ENCODE results near the gene PAX1.
A peak's percentile ranks its signal among the peaks of the same experiment; 100 is the strongest.

The PAX1 gene

GRCh38 chr20:21684671-21685070 is 20.8 kb upstream of the PAX1 start:
- H3K27me3 ChIP-seq (ENCODE audit: control insufficient read depth, insufficient read depth, low read length) = no peaks in the 10 kb centered on the region
- no peaks in the 10 kb centered on the region for H3K36me3 ChIP-seq (ENCODE audit: control insufficient read depth, insufficient read depth, low read length)
- H3K27ac ChIP-seq (ENCODE audit: low read depth, low read length) = no peak overlapping the region
- no peak overlapping the region for H3K4me3 ChIP-seq (ENCODE audit: low read length)
- H3K4me1 ChIP-seq (ENCODE audit: control insufficient read depth, insufficient read depth, low read length) = no peaks in the 10 kb centered on the region
- no peak overlapping the region for H3K9ac ChIP-seq (ENCODE audit: low read length)

DNA sequence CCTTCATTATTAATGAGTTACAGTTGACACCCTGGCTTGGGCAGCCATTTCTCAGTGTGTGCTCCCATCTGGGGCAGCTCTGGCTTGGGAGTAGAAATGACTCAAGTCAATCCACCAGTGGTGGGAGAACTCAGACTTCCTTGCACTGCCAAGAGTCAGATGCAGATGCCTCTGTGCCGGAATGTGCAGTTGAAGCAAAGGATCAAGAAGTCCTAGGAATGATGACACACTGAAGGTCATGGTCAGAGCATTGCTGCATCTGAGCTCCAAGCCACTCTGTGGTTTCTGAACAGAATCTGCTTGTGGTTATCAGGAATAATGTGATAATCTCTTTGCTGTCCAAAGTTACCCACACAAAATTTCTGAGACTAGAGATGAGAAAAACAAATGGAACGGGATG is 19.5 kb upstream of the PAX1 start:
- Histone ChIP-seq H3K27ac (ENCODE audit: low read depth, low read length) (no peak overlapping the region), H3K4me3 (ENCODE audit: low read length) (no peak overlapping the region), H3K27me3 (ENCODE audit: control insufficient read depth, insufficient read depth, low read length) (no peaks in the 10 kb centered on the region), H3K9ac (ENCODE audit: low read length) (no peak overlapping the region), H3K4me1 (ENCODE audit: control insufficient read depth, insufficient read depth, low read length) (no peaks in the 10 kb centered on the region), H3K36me3 (ENCODE audit: control insufficient read depth, insufficient read depth, low read length) (no peaks in the 10 kb centered on the region)

DNA sequence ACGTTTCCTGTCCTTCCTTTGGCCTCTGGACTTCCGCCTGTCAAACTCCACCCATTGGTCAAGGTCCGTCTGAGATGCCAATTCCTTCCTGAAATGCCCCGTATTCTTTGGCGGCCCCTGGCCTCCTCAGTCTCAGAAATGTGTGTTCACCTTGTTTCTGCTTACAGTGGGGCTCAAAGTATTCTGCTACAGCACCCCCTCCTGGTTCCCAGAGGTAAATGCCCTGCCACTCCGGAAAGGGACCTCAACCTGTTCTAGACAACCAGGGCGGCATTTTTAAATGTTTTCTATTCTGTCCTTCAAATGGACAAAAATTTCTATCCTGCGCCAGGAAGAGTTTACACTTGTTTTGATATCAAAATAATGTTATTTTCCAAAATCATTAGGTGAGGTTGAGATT is 12.1 kb upstream of the PAX1 start:
- no peak overlapping the region for H3K9ac ChIP-seq (ENCODE audit: low read length)
- no peaks in the 10 kb centered on the region for H3K4me1 ChIP-seq (ENCODE audit: control insufficient read depth, insufficient read depth, low read length)
- H3K27me3 ChIP-seq (ENCODE audit: control insufficient read depth, insufficient read depth, low read length) = no peaks in the 10 kb centered on the region
- H3K27ac ChIP-seq (ENCODE audit: low read depth, low read length) = no peak overlapping the region
- no peak overlapping the region for H3K4me3 ChIP-seq (ENCODE audit: low read length)
- no peaks in the 10 kb centered on the region for H3K36me3 ChIP-seq (ENCODE audit: control insufficient read depth, insufficient read depth, low read length)

GRCh38 chr20:21698494-21699215 is 6.8 kb upstream of the PAX1 start:
- Histone ChIP-seq H3K27ac (ENCODE audit: low read depth, low read length) (no peak overlapping the region), H3K9ac (ENCODE audit: low read length) (no peak overlapping the region), H3K4me1 (ENCODE audit: control insufficient read depth, insufficient read depth, low read length) (peaks cover 3% of the 10 kb centered on the region), H3K4me3 (ENCODE audit: low read length) (no peak overlapping the region), H3K27me3 (ENCODE audit: control insufficient read depth, insufficient read depth, low read length) (peaks cover 21% of the 10 kb centered on the region), H3K36me3 (ENCODE audit: control insufficient read depth, insufficient read depth, low read length) (no peaks in the 10 kb centered on the region)

DNA sequence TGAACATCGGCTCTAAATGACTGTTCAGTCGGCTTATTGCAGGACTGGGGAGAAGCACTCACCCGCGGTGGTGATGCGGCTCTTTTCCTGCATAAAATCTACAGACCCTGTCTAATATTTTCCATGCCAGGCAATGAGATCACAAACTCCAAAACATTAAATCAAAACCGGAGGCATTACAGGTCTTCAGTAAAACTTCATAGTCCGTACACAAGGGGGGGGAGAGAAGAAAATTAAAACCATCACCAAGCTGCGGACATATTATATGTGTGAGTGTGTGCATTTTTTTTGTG is 6.3 kb upstream of the PAX1 start:
- Histone ChIP-seq H3K36me3 (ENCODE audit: control insufficient read depth, insufficient read depth, low read length) (no peaks in the 10 kb centered on the region), H3K9ac (ENCODE audit: low read length) (no peak overlapping the region), H3K27ac (ENCODE audit: low read depth, low read length) (no peak overlapping the region), H3K4me3 (ENCODE audit: low read length) (no peak overlapping the region), H3K27me3 (ENCODE audit: control insufficient read depth, insufficient read depth, low read length) (peaks cover 26% of the 10 kb centered on the region), H3K4me1 (ENCODE audit: control insufficient read depth, insufficient read depth, low read length) (peaks cover 3% of the 10 kb centered on the region)

DNA sequence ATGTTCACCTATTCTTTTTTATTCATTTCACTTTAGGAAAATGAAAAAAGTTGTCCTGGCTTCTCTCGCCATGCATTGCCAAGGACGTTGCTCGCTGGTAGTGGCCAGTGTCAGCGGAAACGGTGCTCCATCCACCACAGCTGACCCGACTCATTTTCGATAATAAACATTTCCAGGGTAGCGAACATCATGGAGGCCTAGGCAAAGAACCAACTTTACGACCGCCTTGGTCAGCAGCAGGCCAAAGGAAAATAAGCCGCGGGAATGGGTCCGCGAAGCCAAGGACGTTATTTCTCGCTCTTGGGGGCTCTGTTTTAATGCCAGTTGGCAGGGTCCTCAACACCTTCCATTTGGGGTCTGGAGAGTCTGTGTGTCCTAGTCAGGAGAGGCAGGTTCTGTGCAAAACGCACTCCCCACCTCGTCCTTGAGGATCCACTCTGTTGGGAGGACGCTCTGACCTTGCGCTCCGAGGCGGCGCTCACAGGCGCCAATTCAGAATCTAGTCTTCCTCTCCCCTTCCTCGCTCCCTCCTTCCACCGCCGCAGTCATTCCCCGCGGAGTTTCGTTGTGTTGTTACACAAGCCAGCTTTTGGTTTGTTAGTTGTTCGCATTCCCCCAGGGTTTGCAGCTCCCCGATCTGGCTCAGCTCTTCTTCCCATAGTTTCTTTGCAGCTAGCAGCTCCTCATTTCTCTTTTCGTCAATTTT is 4.1 kb upstream of the PAX1 start:
- H3K27me3 ChIP-seq (ENCODE audit: control insufficient read depth, insufficient read depth, low read length) = peaks cover 39% of the 10 kb centered on the region
- H3K36me3 ChIP-seq (ENCODE audit: control insufficient read depth, insufficient read depth, low read length) = no peaks in the 10 kb centered on the region
- no peak overlapping the region for H3K9ac ChIP-seq (ENCODE audit: low read length)
- no peak overlapping the region for H3K27ac ChIP-seq (ENCODE audit: low read depth, low read length)
- peaks cover 3% of the 10 kb centered on the region for H3K4me1 ChIP-seq (ENCODE audit: control insufficient read depth, insufficient read depth, low read length)
- no peak overlapping the region for H3K4me3 ChIP-seq (ENCODE audit: low read length)

DNA sequence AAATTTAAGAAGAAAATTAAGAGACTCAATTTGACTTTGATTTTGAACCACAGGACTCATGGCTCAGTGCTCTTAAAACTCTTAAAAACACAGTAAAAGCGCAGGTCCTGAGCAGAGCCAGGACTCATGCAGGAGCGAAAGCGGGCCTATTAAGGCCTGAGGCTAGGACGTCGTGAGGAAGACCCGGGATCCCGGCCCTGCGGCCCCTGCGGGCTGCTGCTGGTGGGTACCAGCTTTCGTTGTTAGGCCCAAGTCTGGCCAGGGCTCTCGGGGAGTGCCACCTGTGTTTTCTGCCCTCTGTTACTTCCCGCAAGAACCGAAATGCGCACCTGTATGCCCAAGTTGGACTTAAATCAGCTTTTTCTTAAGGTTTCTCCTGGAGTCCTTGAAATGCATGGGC is 3.4 kb upstream of the PAX1 start:
- H3K4me1 ChIP-seq (ENCODE audit: control insufficient read depth, insufficient read depth, low read length) = peaks cover 3% of the 10 kb centered on the region
- no peak overlapping the region for H3K27ac ChIP-seq (ENCODE audit: low read depth, low read length)
- H3K4me3 ChIP-seq (ENCODE audit: low read length) = no peak overlapping the region
- no peaks in the 10 kb centered on the region for H3K36me3 ChIP-seq (ENCODE audit: control insufficient read depth, insufficient read depth, low read length)
- no peak overlapping the region for H3K9ac ChIP-seq (ENCODE audit: low read length)
- H3K27me3 ChIP-seq (ENCODE audit: control insufficient read depth, insufficient read depth, low read length) = peaks cover 46% of the 10 kb centered on the region

- peaks cover 3% of the 10 kb centered on the region for H3K4me1 ChIP-seq (ENCODE audit: control insufficient read depth, insufficient read depth, low read length)
- peak overlapping the region; percentile 32 for H3K4me3 ChIP-seq (ENCODE audit: low read length)
- no peaks in the 10 kb centered on the region for H3K36me3 ChIP-seq (ENCODE audit: control insufficient read depth, insufficient read depth, low read length)
- no peak overlapping the region for H3K27ac ChIP-seq (ENCODE audit: low read depth, low read length)
- H3K9ac ChIP-seq (ENCODE audit: low read length) = no peak overlapping the region
- peaks cover 52% of the 10 kb centered on the region for H3K27me3 ChIP-seq (ENCODE audit: control insufficient read depth, insufficient read depth, low read length)
Measured at GRCh38 chr20:21702553-21703470, 2.7 kb upstream of the PAX1 start.

GRCh38 chr20:21703717-21704407 is 1.6 kb upstream of the PAX1 start:
- Histone ChIP-seq H3K4me1 (ENCODE audit: control insufficient read depth, insufficient read depth, low read length) (peaks cover 3% of the 10 kb centered on the region), H3K9ac (ENCODE audit: low read length) (no peak overlapping the region), H3K27me3 (ENCODE audit: control insufficient read depth, insufficient read depth, low read length) (peaks cover 57% of the 10 kb centered on the region), H3K4me3 (ENCODE audit: low read length) (no peak overlapping the region), H3K27ac (ENCODE audit: low read depth, low read length) (no peak overlapping the region), H3K36me3 (ENCODE audit: control insufficient read depth, insufficient read depth, low read length) (no peaks in the 10 kb centered on the region)

- H3K9ac ChIP-seq (ENCODE audit: low read length) = no peak overlapping the region
- H3K27ac ChIP-seq (ENCODE audit: low read depth, low read length) = no peak overlapping the region
- H3K4me1 ChIP-seq (ENCODE audit: control insufficient read depth, insufficient read depth, low read length) = peaks cover 3% of the 10 kb centered on the region
- peaks cover 59% of the 10 kb centered on the region for H3K27me3 ChIP-seq (ENCODE audit: control insufficient read depth, insufficient read depth, low read length)
- H3K36me3 ChIP-seq (ENCODE audit: control insufficient read depth, insufficient read depth, low read length) = no peaks in the 10 kb centered on the region
- H3K4me3 ChIP-seq (ENCODE audit: low read length) = no peak overlapping the region
Measured at GRCh38 chr20:21704408-21705385, 767 bp upstream of the PAX1 start.

Measured in rectal smooth muscle tissue (tissue), 1 donor.